Uterus (tissue), 4 donors: ENCODE measurements around the gene MCEE. TPM values are rescaled to one million over a fixed set of nuclear protein-coding genes. Genes with fewer than 3 reads are reported as not detected.
"Not testable (repeated sequence)": the region's sequence is repeated elsewhere in the genome, so short reads cannot be mapped to it uniquely, and the experiment has no call there.

Source experiments
- DNase-seq, 2 donors: peaks; one replicate each; pipeline ENCODE4 v3.0.0-alpha.2; 2019 to 2020
- H3K27ac ChIP-seq, 2 donors: fragments of 200-600 bp; sonication (generic); 1 replicate in 1 of 2; 2 replicates in 1 of 2; pipeline ENCODE4 v1.5.1; 2016 to 2018
- H3K27me3 ChIP-seq, 2 donors: fragments of 200-600 bp; sonication (generic); one replicate each; pipeline ENCODE4 v1.5.1; 2018 to 2019; ENCODE audit warnings: control low read depth in 1 of 2
- H3K36me3 ChIP-seq, 2 donors: fragments of 200-600 bp; sonication (generic); one replicate each; pipeline ENCODE4 v1.5.1; 2019; ENCODE audit warnings: control low read depth in 1 of 2
- H3K4me1 ChIP-seq, 2 donors: fragments of 200-600 bp; sonication (generic); one replicate each; pipeline ENCODE4 v1.5.1; 2018 to 2019; ENCODE audit warnings: control low read depth in 1 of 2
- H3K4me3 ChIP-seq, 2 donors: fragments of 200-600 bp; sonication (generic); 1 replicate in 1 of 2; 2 replicates in 1 of 2; pipeline ENCODE4 v1.5.1; 2018 to 2019; ENCODE audit warnings: mild to moderate bottlenecking in 1 of 2
- H3K9me3 ChIP-seq, 2 donors: fragments of 200-600 bp; sonication (generic); one replicate each; pipeline ENCODE4 v1.5.1; 2019; ENCODE audit warnings: control low read depth in 1 of 2
- CTCF ChIP-seq, 4 experiments: fragments of 200-600 bp in 2 of 4; fragments of 450-650 bp in 2 of 4; sonication (generic) in 2 of 4; IDR thresholded peaks; one replicate each; pipeline ENCODE4 v1.5.1; 2016 to 2019; ENCODE audit warnings: antibody characterized with exemption in 4 of 4, mild to moderate bottlenecking in 2 of 4, moderate library complexity in 1 of 4
- POLR2A ChIP-seq, 2 donors: fragments of 450-650 bp; IDR thresholded peaks; one replicate each; pipeline ENCODE4 v1.6.1; 2016; ENCODE audit warnings: antibody characterized with exemption in 2 of 2, mild to moderate bottlenecking in 1 of 2, moderate library complexity in 1 of 2
- intact Hi-C: fragments of 100-400 bp; cut with DNase I; formaldehyde crosslinking; loops from one replicate; pipeline ENCODE4 v1.15.1; 2023; ENCODE audit warnings: low total_unique reads
- total RNA-seq, 4 donors: library from RNA; depleted of rRNA in 3 of 4; stranded (reverse); fragments of >200 nt in 3 of 4; gene quantifications; one replicate each; pipeline versions ENCODE4 v1.1.0 to v1.2.4, GENCODE V29; 2014 to 2023
- donor health status: DM: yes; HTN: yes; CAD: no.

Gene MCEE
- total RNA-seq, 4 donors from 2014 or later = 9.5 to 40.0 (median 23.2) TPM; not detected in 1

DNA sequence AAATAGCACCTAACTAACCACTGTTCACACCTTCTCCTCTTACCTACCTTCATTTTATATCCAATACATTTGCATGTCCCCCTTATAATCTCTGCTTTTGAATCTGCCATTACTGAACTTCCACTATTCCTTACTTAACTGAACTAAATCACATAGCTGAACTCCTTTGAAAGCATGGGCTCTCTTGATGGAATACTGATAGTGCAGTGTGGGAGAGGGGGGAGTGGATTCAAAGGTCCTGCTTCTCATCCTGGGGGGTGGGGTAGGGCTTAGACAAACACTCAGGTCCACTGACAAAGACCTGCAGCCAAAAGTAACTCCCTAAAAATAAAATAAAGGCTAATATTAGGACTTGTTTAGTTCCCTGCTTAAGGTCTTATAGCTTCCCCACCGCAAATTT lies 8.6 kb downstream of the MCEE start:
- intact Hi-C loops = loop anchor here (10.0 kb wide), 1 partner anchor 47 kb away; no protein-coding TSS in a partner anchor
- Histone ChIP-seq H3K36me3 (no peaks in the 10 kb centered on the region), H3K27me3 (no peaks in the 10 kb centered on the region), H3K4me3 (no peak overlapping the region), H3K27ac (no peak overlapping the region), H3K4me1 (no peaks in the 10 kb centered on the region), H3K9me3 (no peaks in the 10 kb centered on the region)
- TF ChIP-seq CTCF (IDR thresholded peaks at IDR 0.05) (no peak), POLR2A (IDR thresholded peaks at IDR 0.05) (no peak)
- no peak for DNase-seq

- Histone ChIP-seq H3K36me3 (no peaks in the 10 kb centered on the region), H3K4me1 (no peaks in the 10 kb centered on the region), H3K9me3 (no peaks in the 10 kb centered on the region), H3K27me3 (no peaks in the 10 kb centered on the region), H3K27ac (no peak overlapping the region), H3K4me3 (no peak overlapping the region)
- intact Hi-C loops = loop anchor here (10.0 kb wide), 1 partner anchor 45 kb away; no protein-coding TSS in a partner anchor
- no peak for DNase-seq
- no peak for TF ChIP-seq CTCF (IDR thresholded peaks at IDR 0.05)
- no peak for TF ChIP-seq POLR2A (IDR thresholded peaks at IDR 0.05)
Observed at GRCh38 chr2:71120195-71120594, 9.8 kb downstream of the MCEE start.

GRCh38 chr2:71117063-71117462 lies 13.0 kb downstream of the MCEE start:
- Histone ChIP-seq H3K27me3 (no peaks in the 10 kb centered on the region), H3K27ac (no peak overlapping the region), H3K4me1 (no peaks in the 10 kb centered on the region), H3K9me3 (no peaks in the 10 kb centered on the region), H3K4me3 (no peak overlapping the region), H3K36me3 (no peaks in the 10 kb centered on the region)
- no peak for TF ChIP-seq CTCF (IDR thresholded peaks at IDR 0.05)
- no peak for TF ChIP-seq POLR2A (IDR thresholded peaks at IDR 0.05)
- DNase-seq = no peak
- intact Hi-C loops = no loop called here

GRCh38 chr2:71113843-71114242 lies 16.2 kb downstream of the MCEE start:
- no peaks in the 10 kb centered on the region for H3K27me3 ChIP-seq
- intact Hi-C loops = no loop called here
- H3K4me1 ChIP-seq = no peaks in the 10 kb centered on the region
- H3K36me3 ChIP-seq = no peaks in the 10 kb centered on the region
- no peak overlapping the region for H3K4me3 ChIP-seq
- TF ChIP-seq POLR2A (IDR thresholded peaks at IDR 0.05) = no peak
- TF ChIP-seq CTCF (IDR thresholded peaks at IDR 0.05) = no peak
- no peak for DNase-seq
- H3K9me3 ChIP-seq = no peaks in the 10 kb centered on the region
- H3K27ac ChIP-seq = no peak overlapping the region

DNA sequence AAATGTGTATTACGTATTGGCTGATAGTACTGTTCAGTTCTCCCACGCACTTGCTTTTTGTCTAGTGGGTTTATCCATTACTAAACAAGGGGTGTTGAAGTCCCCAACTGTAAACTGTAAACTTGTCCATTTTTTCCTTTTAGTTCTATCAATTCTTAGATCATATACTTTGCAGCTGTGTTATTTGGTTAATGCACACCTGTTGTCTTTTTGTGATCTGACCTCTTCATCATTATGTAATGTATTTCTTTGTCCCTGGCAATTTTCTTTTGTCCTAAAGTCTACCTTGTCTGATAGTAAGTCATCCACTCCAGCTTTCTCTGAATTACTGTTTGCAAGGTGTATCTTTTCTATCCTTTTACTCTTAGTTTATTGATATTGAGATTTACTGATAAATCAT lies 21.9 kb downstream of the MCEE start:
- H3K9me3 ChIP-seq = no peaks in the 10 kb centered on the region
- H3K4me3 ChIP-seq = no peak overlapping the region
- H3K27me3 ChIP-seq = no peaks in the 10 kb centered on the region
- no peak for DNase-seq
- H3K27ac ChIP-seq = no peak overlapping the region
- intact Hi-C loops = no loop called here
- no peaks in the 10 kb centered on the region for H3K36me3 ChIP-seq
- no peaks in the 10 kb centered on the region for H3K4me1 ChIP-seq
- TF ChIP-seq POLR2A (IDR thresholded peaks at IDR 0.05) (no peak), CTCF (IDR thresholded peaks at IDR 0.05) (no peak)

DNA sequence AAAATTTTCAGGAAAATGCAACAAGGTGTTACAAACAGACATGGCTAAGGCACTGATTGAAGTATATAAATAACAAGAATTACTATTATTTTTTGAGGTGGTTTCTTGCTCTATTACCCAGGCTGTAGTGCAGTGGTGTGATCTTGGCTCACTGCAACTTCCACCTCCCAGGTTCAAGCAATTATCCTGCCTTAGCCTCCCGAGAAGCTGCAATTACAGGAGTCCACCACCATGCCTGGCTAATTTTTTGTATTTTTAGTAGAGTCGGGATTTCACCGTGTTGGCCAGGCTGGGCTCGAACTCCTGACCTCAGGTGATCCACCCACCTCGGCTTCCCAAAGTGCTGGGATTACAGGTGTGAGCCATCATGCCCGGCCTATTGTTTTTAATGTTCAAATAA lies 23.6 kb downstream of the MCEE start:
- H3K27ac ChIP-seq, DNase-seq, H3K4me3 ChIP-seq, H3K36me3 ChIP-seq, H3K9me3 ChIP-seq, H3K4me1 ChIP-seq, H3K27me3 ChIP-seq, intact Hi-C loops: not testable (repeated sequence)
